Spleen (tissue), 11 donors: ENCODE measurements around the gene HOXC11. TPM values are rescaled to one million over a fixed set of nuclear protein-coding genes. Genes with fewer than 3 reads are reported as not detected.

Experiments used
- DNase-seq: peaks from one replicate; pipeline ENCODE4 v3.0.0-alpha.2; 2020
- H3K27ac ChIP-seq, 8 donors: fragments of 200-600 bp; sonication (generic) in 7 of 8; 1 replicate in 4 of 8; 2 replicates in 4 of 8; pipeline versions ENCODE4 v1.5.0 to v1.8.0; 2016 to 2021; ENCODE audit warnings: inconsistent platforms in 4 of 8, mild to moderate bottlenecking in 4 of 8, moderate library complexity in 1 of 8
- H3K27me3 ChIP-seq, 7 donors: fragments of 200-600 bp; sonication (generic) in 6 of 7; replicated peaks in 1 of 7; 1 replicate in 4 of 7; 2 replicates in 3 of 7; pipeline versions ENCODE4 v1.5.0 to v1.8.0; 2016 to 2021; ENCODE audit warnings: inconsistent platforms in 3 of 7, mild to moderate bottlenecking in 1 of 7
- H3K36me3 ChIP-seq, 6 donors: fragments of 200-600 bp; sonication (generic) in 5 of 6; 1 replicate in 4 of 6; 2 replicates in 2 of 6; pipeline versions ENCODE4 v1.5.0 to v1.8.0; 2016 to 2021; ENCODE audit warnings: inconsistent platforms in 2 of 6
- H3K4me1 ChIP-seq, 6 donors: fragments of 200-600 bp; sonication (generic) in 5 of 6; 1 replicate in 3 of 6; 2 replicates in 3 of 6; pipeline versions ENCODE4 v1.5.0 to v1.8.0; 2016 to 2021; ENCODE audit warnings: inconsistent platforms in 3 of 6
- H3K4me3 ChIP-seq, 8 donors: fragments of 200-600 bp; sonication (generic) in 7 of 8; 1 replicate in 4 of 8; 2 replicates in 4 of 8; pipeline versions ENCODE4 v1.5.0 to v1.8.0; 2016 to 2021; ENCODE audit warnings: inconsistent platforms in 4 of 8, mild to moderate bottlenecking in 4 of 8, moderate library complexity in 2 of 8
- H3K9me3 ChIP-seq, 8 donors: fragments of 200-600 bp; sonication (generic) in 7 of 8; 1 replicate in 4 of 8; 2 replicates in 4 of 8; pipeline versions ENCODE4 v1.5.0 to v1.8.0; 2016 to 2021; ENCODE audit warnings: inconsistent platforms in 4 of 8
- POLR2A ChIP-seq, 3 donors: fragments of 450-650 bp; IDR thresholded peaks; one replicate each; pipeline ENCODE4 v1.5.1; 2017; ENCODE audit warnings: antibody characterized with exemption in 3 of 3, mild to moderate bottlenecking in 1 of 3
- POLR2AphosphoS5 ChIP-seq, 3 donors: sonication (generic); formaldehyde crosslinking; IDR thresholded peaks; one replicate each; pipeline ENCODE4 v1.5.1; 2017; ENCODE audit warnings: antibody characterized with exemption in 3 of 3
- WGBS, 5 donors: extraction: QIAGEN DNeasy Blood & Tissue Kit in 3 of 5; methylation state at CpG; one replicate each; pipeline versions ENCODE4 v1.1.5 to v1.1.7; 2013 to 2018; 5-methylcytosine and 5-hydroxymethylcytosine counted together
- intact Hi-C: fragments of 100-400 bp; cut with DNase I; formaldehyde crosslinking; loops from one replicate; pipeline ENCODE4 v1.15.0; 2023; ENCODE audit warnings: low total_unique reads
- polyA plus RNA-seq, 3 donors: library from polyadenylated mRNA; stranded (reverse); fragments of 200-250 nt; gene quantifications; one replicate each; pipeline ENCODE4 v1.2.1, GENCODE V29; 2013
- total RNA-seq, 7 donors: library from RNA; depleted of rRNA in 3 of 7; stranded (reverse); fragments of >200 nt in 3 of 7; fragmentation: NEBNext Ultra II Directional in 4 of 7; extraction: Animal tissue kit (Norgen Biotek cat#: 25700) in 4 of 7; gene quantifications; one replicate each; pipeline versions ENCODE4 v1.1.0 to v1.2.1, GENCODE V29; 2016 to 2021
- TF ChIP-seq, protein P1 (sequence below), 11 experiments: fragments of 200-600 bp in 7 of 11; fragments of 450-650 bp in 4 of 11; sonication (generic) in 4 of 11; IDR thresholded peaks in 8 of 11; conservative IDR thresholded peaks in 3 of 11; 1 replicate in 7 of 11; 2 replicates in 4 of 11; pipeline versions ENCODE4 v1.4.0 to v1.8.0; 2016 to 2021; ENCODE audit warnings: antibody characterized with exemption in 11 of 11, inconsistent platforms in 4 of 11, mild to moderate bottlenecking in 1 of 11
- donor health status: healthy with polysubstance abuse.
- donor health status: DM: no; HTN: no; CAD: no; lungs with moderate emphysema.
- donor health status: DM: no; HTN: no; CAD: no.
- donor health status: Bipolar disorder and iron deficiency.
- donor health status: healthy.
- donor health status: DM: no; HTN: no; CAD: no.
- donor health status: DM: yes; HTN: yes; CAD: no.

The HOXC11 gene
- total and polyA plus RNA-seq, 10 donors: not detected

DNA sequence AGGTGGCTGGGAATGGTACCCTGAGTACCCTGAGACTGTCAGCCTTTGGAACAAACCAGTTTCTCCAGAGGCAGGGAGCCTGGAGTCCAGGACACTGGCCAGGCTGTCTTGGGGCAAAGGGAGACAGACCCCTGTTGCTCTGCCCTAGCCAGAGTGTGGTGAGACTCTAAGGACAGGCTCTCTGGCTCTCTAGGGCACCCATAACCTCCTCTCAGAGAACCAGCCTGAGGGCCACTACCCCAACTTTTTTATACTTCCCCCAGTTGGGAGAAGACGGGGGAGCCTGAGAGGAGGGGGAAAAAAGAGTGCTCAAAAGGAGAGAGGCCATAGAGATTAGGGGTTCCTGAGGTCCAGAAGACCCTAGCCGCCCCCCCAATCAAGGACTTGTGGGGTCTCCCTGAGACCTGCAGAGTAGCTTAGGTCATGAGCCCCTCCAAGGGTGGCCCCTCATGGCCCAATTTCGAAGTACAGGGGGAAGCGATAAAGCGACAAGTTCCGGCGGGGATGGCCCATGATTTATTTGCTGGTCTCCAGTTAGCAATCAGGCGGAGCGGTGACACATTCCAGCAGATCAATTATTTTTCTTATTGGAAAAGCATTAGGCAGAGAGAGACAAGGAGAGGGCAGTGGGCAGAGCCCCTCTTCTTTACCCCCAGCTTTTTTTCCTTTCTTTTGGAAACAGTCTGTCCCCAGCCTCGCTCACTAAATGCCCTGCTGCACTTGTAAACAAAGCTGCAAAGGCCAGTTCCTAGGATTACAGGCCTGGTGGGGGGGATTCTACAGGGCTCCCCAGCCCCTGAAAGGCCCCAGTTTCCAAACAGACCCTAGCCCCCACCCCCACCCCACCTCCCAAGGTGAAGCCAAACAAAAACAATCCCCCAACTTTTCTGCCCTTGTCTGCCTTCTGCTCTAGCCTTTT, 37.4 kb downstream of the HOXC11 start:
- no peak overlapping the region for H3K4me3 ChIP-seq
- DNase-seq: no peak
- intact Hi-C loops: no loop called here
- 12 to 18% (median 15%) methylated on average over 10 of the region's 10 CpGs for WGBS, 5 donors
- H3K27ac ChIP-seq: no peak overlapping the region
- peaks cover 0 to 58% (median 35%) of the 10 kb centered on the region in 6 donors for H3K4me1 ChIP-seq
- TF ChIP-seq, protein P1, sequence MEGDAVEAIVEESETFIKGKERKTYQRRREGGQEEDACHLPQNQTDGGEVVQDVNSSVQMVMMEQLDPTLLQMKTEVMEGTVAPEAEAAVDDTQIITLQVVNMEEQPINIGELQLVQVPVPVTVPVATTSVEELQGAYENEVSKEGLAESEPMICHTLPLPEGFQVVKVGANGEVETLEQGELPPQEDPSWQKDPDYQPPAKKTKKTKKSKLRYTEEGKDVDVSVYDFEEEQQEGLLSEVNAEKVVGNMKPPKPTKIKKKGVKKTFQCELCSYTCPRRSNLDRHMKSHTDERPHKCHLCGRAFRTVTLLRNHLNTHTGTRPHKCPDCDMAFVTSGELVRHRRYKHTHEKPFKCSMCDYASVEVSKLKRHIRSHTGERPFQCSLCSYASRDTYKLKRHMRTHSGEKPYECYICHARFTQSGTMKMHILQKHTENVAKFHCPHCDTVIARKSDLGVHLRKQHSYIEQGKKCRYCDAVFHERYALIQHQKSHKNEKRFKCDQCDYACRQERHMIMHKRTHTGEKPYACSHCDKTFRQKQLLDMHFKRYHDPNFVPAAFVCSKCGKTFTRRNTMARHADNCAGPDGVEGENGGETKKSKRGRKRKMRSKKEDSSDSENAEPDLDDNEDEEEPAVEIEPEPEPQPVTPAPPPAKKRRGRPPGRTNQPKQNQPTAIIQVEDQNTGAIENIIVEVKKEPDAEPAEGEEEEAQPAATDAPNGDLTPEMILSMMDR (IDR thresholded peaks at IDR 0.05 in 8 of 11, conservative IDR thresholded peaks at IDR 0.05 in 3 of 11): no peak
- TF ChIP-seq POLR2A (IDR thresholded peaks at IDR 0.05): no peak
- no peak for TF ChIP-seq POLR2AphosphoS5 (IDR thresholded peaks at IDR 0.05)
- H3K27me3 ChIP-seq: peaks cover 20 to 100% (median 94%) of the 10 kb centered on the region in 7 donors
- H3K36me3 ChIP-seq: no peaks in the 10 kb centered on the region
- H3K9me3 ChIP-seq: no peaks in the 10 kb centered on the region

DNA sequence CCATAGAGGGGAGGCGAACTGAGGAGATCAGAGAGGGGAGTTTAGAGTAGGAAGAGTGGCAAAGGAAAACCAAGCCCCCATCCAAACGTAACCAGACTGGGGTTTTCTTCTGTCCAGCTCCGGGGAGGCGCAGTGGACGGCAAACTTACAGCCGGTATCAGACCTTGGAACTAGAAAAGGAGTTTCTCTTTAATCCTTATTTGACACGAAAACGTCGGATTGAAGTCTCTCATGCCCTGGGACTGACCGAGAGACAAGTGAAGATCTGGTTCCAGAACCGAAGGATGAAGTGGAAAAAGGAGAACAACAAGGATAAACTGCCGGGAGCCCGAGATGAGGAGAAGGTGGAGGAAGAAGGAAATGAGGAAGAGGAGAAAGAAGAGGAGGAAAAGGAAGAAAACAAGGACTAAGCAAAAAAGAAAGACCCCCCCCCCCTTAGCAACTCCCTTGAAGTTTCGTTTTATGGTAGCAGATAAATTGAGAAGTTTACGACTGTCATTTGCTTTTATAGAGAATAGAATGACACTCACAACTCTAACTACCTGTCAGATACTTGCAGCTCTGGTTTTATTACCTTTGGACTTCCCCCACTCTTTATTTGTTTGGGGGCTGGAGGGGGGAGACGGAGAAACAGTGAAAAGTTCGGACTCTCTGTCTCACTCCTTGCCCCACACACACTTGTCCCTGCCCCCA, 38.2 kb downstream of the HOXC11 start:
- peaks cover 20 to 100% (median 96%) of the 10 kb centered on the region in 7 donors for H3K27me3 ChIP-seq
- 7 to 11% (median 9%) methylated on average over 17 of the region's 17 CpGs for WGBS, 5 donors

DNA sequence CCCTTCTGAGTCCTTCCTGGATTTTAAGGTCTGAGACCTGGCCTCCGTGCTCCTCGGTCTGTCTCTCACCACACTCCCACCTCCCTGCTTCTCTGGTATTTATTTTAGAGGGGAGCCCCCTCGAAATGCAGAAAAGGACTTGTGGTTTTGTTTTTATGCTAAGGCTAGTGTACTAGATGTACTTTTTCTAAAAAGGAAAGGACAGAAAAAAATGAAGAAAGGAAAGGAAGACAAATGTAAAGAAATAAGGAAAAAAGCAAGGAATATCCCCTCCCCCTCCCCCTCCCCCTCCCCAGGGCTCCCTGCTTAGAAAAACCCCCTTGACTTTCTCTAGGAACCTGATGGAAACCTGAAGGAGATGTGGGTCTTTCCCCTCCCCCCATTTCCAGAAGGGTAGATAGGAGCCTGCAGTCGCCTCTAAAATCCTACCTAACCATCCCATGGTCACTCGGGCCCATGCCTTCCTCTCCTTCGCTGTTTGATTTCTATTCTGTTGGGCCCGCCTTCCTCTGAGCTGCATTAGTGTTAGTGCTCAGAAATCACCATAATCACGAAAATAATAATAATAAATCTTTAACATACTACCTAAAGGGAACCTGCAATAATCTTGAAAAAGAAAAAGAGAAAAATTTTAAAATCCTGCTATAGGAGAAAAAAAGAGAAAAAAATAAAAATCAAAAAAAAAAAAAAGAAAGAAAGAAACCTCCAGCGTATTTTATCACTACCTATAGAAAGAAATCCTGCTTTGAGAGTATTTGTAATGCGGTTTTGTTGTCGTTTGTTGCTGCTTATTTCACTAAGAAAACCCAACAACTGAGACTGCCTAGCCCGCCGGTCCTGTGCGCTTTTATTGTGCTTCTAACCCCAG, 39.0 kb downstream of the HOXC11 start:
- H3K4me1 ChIP-seq: peaks cover under 1 to 49% (median 28%) of the 10 kb centered on the region in 6 donors
- WGBS, 5 donors: 21 to 31% (median 27%) methylated on average over 14 of the region's 14 CpGs
- H3K36me3 ChIP-seq: no peaks in the 10 kb centered on the region
- peaks cover 20 to 100% (median 96%) of the 10 kb centered on the region in 7 donors for H3K27me3 ChIP-seq
- no peak overlapping the region for H3K27ac ChIP-seq
- DNase-seq: no peak
- intact Hi-C loops: no loop called here
- H3K9me3 ChIP-seq: no peaks in the 10 kb centered on the region
- TF ChIP-seq POLR2A (IDR thresholded peaks at IDR 0.05) (no peak), POLR2AphosphoS5 (IDR thresholded peaks at IDR 0.05) (no peak)
- TF ChIP-seq, protein P1 (IDR thresholded peaks at IDR 0.05 in 8 of 11, conservative IDR thresholded peaks at IDR 0.05 in 3 of 11): no peak
- H3K4me3 ChIP-seq: no peak overlapping the region

More for the DNA sequence above, 38.2 kb downstream of the HOXC11 start:
- TF ChIP-seq, protein P1 (IDR thresholded peaks at IDR 0.05 in 8 of 11, conservative IDR thresholded peaks at IDR 0.05 in 3 of 11): no peak
- TF ChIP-seq POLR2AphosphoS5 (IDR thresholded peaks at IDR 0.05) (no peak), POLR2A (IDR thresholded peaks at IDR 0.05) (no peak)
- no peak for DNase-seq
- Histone ChIP-seq H3K9me3 (no peaks in the 10 kb centered on the region), H3K36me3 (no peaks in the 10 kb centered on the region), H3K4me1 (peaks cover 0 to 50% (median 30%) of the 10 kb centered on the region in 6 donors), H3K4me3 (no peak overlapping the region), H3K27ac (no peak overlapping the region)
- intact Hi-C loops: no loop called here
